ENCODE results near the gene LHX4. TPM values are rescaled to one million over a fixed set of nuclear protein-coding genes. Genes with fewer than 3 reads are reported as not detected.

Gene LHX4
- total and polyA plus RNA-seq, 2 of the 4 experiments (the other 2 are of a cell fraction), result 0.05 to 0.18 TPM

GRCh38 chr1:180193141-180194047 is 36.7 kb upstream of the LHX4 start:
- Histone ChIP-seq H3K27ac (ENCODE audit: insufficient read depth, low read length) (no peak overlapping the region), H3K36me3 (ENCODE audit: control insufficient read depth, insufficient read depth, low read length) (peaks cover 99% of the 10 kb centered on the region), H2BK5ac (ENCODE audit: low read depth, low read length, poor library complexity, severe bottlenecking) (no peak overlapping the region), H3K9me3 (ENCODE audit: control insufficient read depth, insufficient read depth, low read length) (no peaks in the 10 kb centered on the region), H2AFZ (replicated peaks; ENCODE audit: low read length, poor library complexity) (no peak overlapping the region), H2BK15ac (ENCODE audit: low read depth, low read length) (no peak overlapping the region), H2AK5ac (ENCODE audit: low read depth, low read length) (no peak overlapping the region), H2AK9ac (replicated peaks; ENCODE audit: low read depth, low read length, poor library complexity) (peak overlapping the region; percentile 4), H4K91ac (ENCODE audit: insufficient read depth, low read depth, low read length) (no peak overlapping the region), H3K4ac (ENCODE audit: low read depth, low read length) (no peak overlapping the region), H3K9me1 (ENCODE audit: insufficient read depth, low read length) (no peaks in the 10 kb centered on the region), H4K20me1 (ENCODE audit: insufficient read depth, low read length) (peaks cover 81% of the 10 kb centered on the region), H2BK120ac (ENCODE audit: low read depth, low read length) (no peak overlapping the region), H3K18ac (ENCODE audit: low read depth, low read length) (no peak overlapping the region), H3K4me1 (ENCODE audit: control insufficient read depth, insufficient read depth, low read length) (no peaks in the 10 kb centered on the region), H3K56ac (ENCODE audit: extremely low read depth, insufficient read depth, low read length) (no peak overlapping the region), H3K23ac (ENCODE audit: low read depth, low read length) (no peak overlapping the region), H3K9ac (ENCODE audit: low read depth, low read length) (no peak overlapping the region), H3K14ac (replicated peaks; ENCODE audit: low read depth, low read length) (no peak overlapping the region), H4K5ac (ENCODE audit: low read depth, low read length) (no peak overlapping the region), H4K8ac (ENCODE audit: low read depth in 2 of 2, low read length in 2 of 2) (no peak overlapping the region), H3K27me3 (ENCODE audit: control insufficient read depth, insufficient read depth, low read length) (no peaks in the 10 kb centered on the region), H3K4me2 (ENCODE audit: low read depth, low read length) (no peak overlapping the region), H3K79me1 (ENCODE audit: low read depth in 1 of 2, low read length in 2 of 2) (peaks cover 13 to 50% of the 10 kb centered on the region in 2 experiments; a peak in 3 of 4 replicates), H3K4me3 (ENCODE audit: insufficient read depth, low read depth, low read length) (no peak overlapping the region), H2BK20ac (ENCODE audit: low read depth, low read length) (no peak overlapping the region)
- in situ Hi-C loops (cut with MboI; ENCODE audit: low sequenced_read_pairs), result no loop called here
- ChIA-PET CTCF (no interaction called here), POLR2A (ENCODE audit: unreplicated experiment) (no interaction called here)
- intact Hi-C loops (cut with micrococcal nuclease), result no loop called here
- dilution Hi-C loops (cut with HindIII; ENCODE audit: low sequenced_read_pairs, unreplicated experiment), result no loop called here
- ATAC-seq (ENCODE audit: low read depth) (no peak), DNase-seq (no peak)
- no TSS peak for BruUV-seq (replicated peaks)
- 80% methylated on average over 7 of the region's 18 CpGs; no CpG with 5 or more reads in 1 of the 2 experiments for WGBS, 2 experiments (ENCODE audit: extremely low coverage in 2 of 2, insufficient read length in 1 of 2)
- no peak for TF ChIP-seq BHLHE40 (IDR thresholded peaks at IDR 0.05; ENCODE audit: low read depth, low read length)
- no peak for TF ChIP-seq CEBPB (IDR thresholded peaks at IDR 0.05; ENCODE audit: low read depth, low read length)
- no peak for TF ChIP-seq CHD1 (IDR thresholded peaks at IDR 0.05; ENCODE audit: low read depth, low read length)
- no peak for TF ChIP-seq USF2 (IDR thresholded peaks at IDR 0.05; ENCODE audit: low read depth, low read length)
- TF ChIP-seq RAD21 (IDR thresholded peaks at IDR 0.05; ENCODE audit: low read length), result no peak
- TF ChIP-seq MXI1 (IDR thresholded peaks at IDR 0.05; ENCODE audit: borderline replicate concordance, low read depth, low read length), result no peak
- TF ChIP-seq, protein P1, sequence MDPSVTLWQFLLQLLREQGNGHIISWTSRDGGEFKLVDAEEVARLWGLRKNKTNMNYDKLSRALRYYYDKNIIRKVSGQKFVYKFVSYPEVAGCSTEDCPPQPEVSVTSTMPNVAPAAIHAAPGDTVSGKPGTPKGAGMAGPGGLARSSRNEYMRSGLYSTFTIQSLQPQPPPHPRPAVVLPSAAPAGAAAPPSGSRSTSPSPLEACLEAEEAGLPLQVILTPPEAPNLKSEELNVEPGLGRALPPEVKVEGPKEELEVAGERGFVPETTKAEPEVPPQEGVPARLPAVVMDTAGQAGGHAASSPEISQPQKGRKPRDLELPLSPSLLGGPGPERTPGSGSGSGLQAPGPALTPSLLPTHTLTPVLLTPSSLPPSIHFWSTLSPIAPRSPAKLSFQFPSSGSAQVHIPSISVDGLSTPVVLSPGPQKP (IDR thresholded peaks at IDR 0.05; ENCODE audit: borderline replicate concordance, low read depth, low read length), result no peak
- TF ChIP-seq RFX5 (IDR thresholded peaks at IDR 0.05; ENCODE audit: low read depth, low read length), result no peak
- no peak for TF ChIP-seq MAZ (IDR thresholded peaks at IDR 0.05; ENCODE audit: borderline replicate concordance, low read depth, low read length)
- no peak for TF ChIP-seq FOS (IDR thresholded peaks at IDR 0.05; ENCODE audit: low read depth, low read length)
- no peak for TF ChIP-seq NFE2L2 (IDR thresholded peaks at IDR 0.05; ENCODE audit: low read depth, low read length)
- no peak for TF ChIP-seq RCOR1 (IDR thresholded peaks at IDR 0.05; ENCODE audit: insufficient replicate concordance, low read length)
- no peak for TF ChIP-seq POLR2A (IDR thresholded peaks at IDR 0.05; ENCODE audit: low read depth, low read length)
- TF ChIP-seq MAFK (IDR thresholded peaks at IDR 0.05; ENCODE audit: low read depth, low read length), result no peak
- no peak for TF ChIP-seq SMC3 (IDR thresholded peaks at IDR 0.05; ENCODE audit: low read depth, low read length)

Measured in IMR-90 (cell line).